Measurements from ENCODE around the gene UNC50.
"Not testable (repeated sequence)": the region's sequence is repeated elsewhere in the genome, so short reads cannot be mapped to it uniquely, and the experiment has no call there.

The UNC50 gene

GRCh38 chr2:98615481-98615880 lies 7.1 kb downstream of the UNC50 start:
- DNase-seq: no peak

GRCh38 chr2:98617149-98617548 lies 8.8 kb downstream of the UNC50 start:
- DNase-seq: no peak

- no peak for DNase-seq
Measured at GRCh38 chr2:98623657-98624056, 15.3 kb downstream of the UNC50 start.

GRCh38 chr2:98632351-98632750 lies 24.0 kb downstream of the UNC50 start:
- DNase-seq: no peak

GRCh38 chr2:98634406-98635092 lies 26.2 kb downstream of the UNC50 start:
- no peak for DNase-seq

GRCh38 chr2:98637401-98638147 lies 29.2 kb downstream of the UNC50 start:
- no peak for DNase-seq

GRCh38 chr2:98643496-98644100 lies 35.2 kb downstream of the UNC50 start:
- DNase-seq: no peak

GRCh38 chr2:98647636-98648035 lies 39.2 kb downstream of the UNC50 start:
- no peak for DNase-seq

- DNase-seq: no peak
Measured at GRCh38 chr2:98648451-98648850, 40.1 kb downstream of the UNC50 start.

GRCh38 chr2:98649135-98649991 lies 41.0 kb downstream of the UNC50 start:
- DNase-seq: peak; percentile 80

- no peak for DNase-seq
Measured at GRCh38 chr2:98649992-98650375, 41.6 kb downstream of the UNC50 start.

- no peak for DNase-seq
Measured at GRCh38 chr2:98650998-98651397, 42.6 kb downstream of the UNC50 start.

GRCh38 chr2:98654699-98655495 lies 46.5 kb downstream of the UNC50 start:
- DNase-seq: no peak

- DNase-seq: no peak
Measured at GRCh38 chr2:98656800-98657199, 48.4 kb downstream of the UNC50 start.

- DNase-seq: no peak
Measured at GRCh38 chr2:98658816-98659490, 50.6 kb downstream of the UNC50 start.

GRCh38 chr2:98659491-98659840 lies 51.1 kb downstream of the UNC50 start:
- not testable (repeated sequence) for DNase-seq

GRCh38 chr2:98663511-98664090 lies 55.2 kb downstream of the UNC50 start:
- no peak for DNase-seq

GRCh38 chr2:98664323-98664722 lies 55.9 kb downstream of the UNC50 start:
- no peak for DNase-seq

GRCh38 chr2:98665677-98666076 lies 57.3 kb downstream of the UNC50 start:
- DNase-seq: no peak
